Neural crest cell (in vitro differentiated cells): ENCODE data around the gene ERP44. TPM values are rescaled to one million over a fixed set of nuclear protein-coding genes. Genes with fewer than 3 reads are reported as not detected.

ENCODE experiments used
- DNase-seq: peaks from one replicate; pipeline ENCODE4 v3.0.0; 2021; ENCODE audit warnings: low read depth, mixed read lengths, low spot score
- H3K27ac Mint-ChIP-seq: one replicate; pipeline ENCODE4 v1.8.0; 2021; ENCODE audit warnings: mild to moderate bottlenecking, mixed read lengths; ENCODE audit not compliant: unreplicated experiment
- H3K27me3 Mint-ChIP-seq: 2 replicates; pipeline ENCODE4 v1.8.0; 2021; ENCODE audit warnings: low read depth, mild to moderate bottlenecking, mixed read lengths
- H3K36me3 Mint-ChIP-seq: 2 replicates; pipeline ENCODE4 v1.8.0; 2021; ENCODE audit warnings: low read depth, mild to moderate bottlenecking, mixed read lengths
- H3K4me1 Mint-ChIP-seq: 2 replicates; pipeline ENCODE4 v1.8.0; 2021; ENCODE audit warnings: mixed read lengths
- H3K4me3 Mint-ChIP-seq: one replicate; pipeline ENCODE4 v1.8.0; 2021; ENCODE audit warnings: mild to moderate bottlenecking, mixed read lengths
- H3K9me3 Mint-ChIP-seq: 2 replicates; pipeline ENCODE4 v1.8.0; 2021; ENCODE audit warnings: mixed read lengths
- total RNA-seq: library from RNA; stranded (reverse); gene quantifications from 2 replicates; pipeline ENCODE4 v1.2.1, GENCODE V29; 2021
- TF ChIP-seq, protein P1 (sequence below): fragments of 200-600 bp; sonication (generic); conservative IDR thresholded peaks from 2 replicates; pipeline ENCODE4 v1.5.0; 2021; ENCODE audit warnings: antibody characterized with exemption, mild to moderate bottlenecking

Gene ERP44
- total RNA-seq, 1 donor from 2014 or later, result 13.6 TPM

DNA sequence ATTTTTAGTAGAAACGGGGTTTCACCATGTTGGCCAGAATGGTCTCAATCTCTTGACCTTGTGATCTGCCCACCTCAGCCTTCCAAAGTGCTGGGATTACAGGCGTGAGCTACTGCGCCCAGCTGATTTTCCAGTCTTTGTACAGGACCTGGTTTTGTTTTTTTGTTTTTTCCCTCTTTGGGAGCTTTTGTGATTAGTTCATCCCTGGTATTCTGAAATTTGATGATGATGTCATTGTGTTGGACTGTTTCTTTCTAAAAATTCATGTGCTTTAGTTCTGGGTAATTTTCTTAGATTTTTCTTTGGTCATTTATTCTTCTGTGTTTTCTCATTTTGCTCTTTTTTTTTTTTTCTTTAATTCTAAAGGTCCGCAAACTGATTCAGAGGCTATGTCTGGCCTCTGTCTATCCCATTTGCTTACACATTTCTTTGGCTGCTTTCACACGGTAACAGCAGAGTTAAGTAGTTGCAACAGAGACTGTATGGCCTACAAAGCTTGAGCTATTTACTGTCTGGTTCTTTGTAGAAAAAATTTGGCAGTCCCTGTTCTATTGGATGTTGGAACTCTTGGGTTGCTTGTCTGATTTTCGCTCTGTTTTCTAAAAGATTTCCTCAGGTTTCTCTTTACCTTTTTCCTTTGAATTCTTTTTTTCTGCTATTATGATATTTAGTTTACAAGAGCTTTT lies 167.5 kb downstream of the ERP44 start:
- DNase-seq, result no peak
- TF ChIP-seq, protein P1, sequence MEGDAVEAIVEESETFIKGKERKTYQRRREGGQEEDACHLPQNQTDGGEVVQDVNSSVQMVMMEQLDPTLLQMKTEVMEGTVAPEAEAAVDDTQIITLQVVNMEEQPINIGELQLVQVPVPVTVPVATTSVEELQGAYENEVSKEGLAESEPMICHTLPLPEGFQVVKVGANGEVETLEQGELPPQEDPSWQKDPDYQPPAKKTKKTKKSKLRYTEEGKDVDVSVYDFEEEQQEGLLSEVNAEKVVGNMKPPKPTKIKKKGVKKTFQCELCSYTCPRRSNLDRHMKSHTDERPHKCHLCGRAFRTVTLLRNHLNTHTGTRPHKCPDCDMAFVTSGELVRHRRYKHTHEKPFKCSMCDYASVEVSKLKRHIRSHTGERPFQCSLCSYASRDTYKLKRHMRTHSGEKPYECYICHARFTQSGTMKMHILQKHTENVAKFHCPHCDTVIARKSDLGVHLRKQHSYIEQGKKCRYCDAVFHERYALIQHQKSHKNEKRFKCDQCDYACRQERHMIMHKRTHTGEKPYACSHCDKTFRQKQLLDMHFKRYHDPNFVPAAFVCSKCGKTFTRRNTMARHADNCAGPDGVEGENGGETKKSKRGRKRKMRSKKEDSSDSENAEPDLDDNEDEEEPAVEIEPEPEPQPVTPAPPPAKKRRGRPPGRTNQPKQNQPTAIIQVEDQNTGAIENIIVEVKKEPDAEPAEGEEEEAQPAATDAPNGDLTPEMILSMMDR, result no peak
- H3K4me1 Mint-ChIP-seq, result no peaks in the 10 kb centered on the region

DNA sequence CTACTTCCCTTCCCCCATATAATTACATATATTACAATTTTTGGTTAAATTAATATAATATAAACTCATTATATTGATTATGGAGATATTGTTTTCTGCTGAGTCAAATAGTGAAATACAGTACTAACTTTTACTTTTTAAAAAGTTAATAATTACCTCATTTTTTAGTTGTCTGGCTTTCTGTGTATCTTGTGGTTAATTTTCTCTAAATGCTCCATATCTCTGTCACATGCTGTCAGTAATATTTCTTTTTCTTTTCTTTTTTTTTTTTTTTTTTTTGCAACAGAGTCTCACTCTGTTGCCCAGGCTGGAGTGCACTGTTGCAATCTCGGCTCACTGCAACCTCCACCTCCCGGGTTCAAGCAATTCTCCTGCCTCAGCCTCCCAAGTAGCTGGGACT lies 169.1 kb downstream of the ERP44 start:
- H3K4me3 Mint-ChIP-seq, result no peak overlapping the region
- no peaks in the 10 kb centered on the region for H3K27me3 Mint-ChIP-seq
- TF ChIP-seq, protein P1, result no peak
- peaks cover 11% of the 10 kb centered on the region for H3K9me3 Mint-ChIP-seq
- H3K4me1 Mint-ChIP-seq, result no peaks in the 10 kb centered on the region
- peaks cover 28% of the 10 kb centered on the region for H3K36me3 Mint-ChIP-seq
- DNase-seq, result no peak
- H3K27ac Mint-ChIP-seq, result no peak overlapping the region

More for the DNA sequence above, 167.5 kb downstream of the ERP44 start:
- peak overlapping the region; percentile 82 for H3K27ac Mint-ChIP-seq
- peaks cover 6% of the 10 kb centered on the region for H3K9me3 Mint-ChIP-seq
- H3K27me3 Mint-ChIP-seq, result no peaks in the 10 kb centered on the region
- H3K36me3 Mint-ChIP-seq, result peaks cover 20% of the 10 kb centered on the region
- H3K4me3 Mint-ChIP-seq, result no peak overlapping the region

Other genes starting within 250 kb of the ERP44 start
- gene STX17, start 192.3 kb downstream of the ERP44 start, total RNA-seq, result 24.3 and 25.2 TPM in 2 replicates
- 22.9 and 25.6 TPM in 2 replicates for gene INVS, start 243 bp upstream of the ERP44 start, total RNA-seq